Ishikawa (cell line): ENCODE measurements around the gene ZSWIM3.
A peak's percentile ranks its signal among the peaks of the same experiment; 100 is the strongest.

Source experiments
- CEBPB ChIP-seq: IDR thresholded peaks from 2 replicates; pipeline ENCODE4 v1.6.1; 2012
- CREB1 ChIP-seq: IDR thresholded peaks from 2 replicates; pipeline ENCODE4 v1.6.1; 2012; ENCODE audit warnings: low read depth
- EGR1 ChIP-seq: IDR thresholded peaks from 2 replicates; pipeline ENCODE4 v1.6.1; 2012
- EP300 ChIP-seq: IDR thresholded peaks from 2 replicates; pipeline ENCODE4 v1.6.1; 2012; ENCODE audit warnings: borderline replicate concordance
- FOXM1 ChIP-seq: IDR thresholded peaks from 2 replicates; pipeline ENCODE4 v1.6.1; 2012; ENCODE audit warnings: low read depth, borderline replicate concordance
- MAX ChIP-seq: IDR thresholded peaks from 2 replicates; pipeline ENCODE4 v1.6.1; 2012
- NFIC ChIP-seq: IDR thresholded peaks from 2 replicates; pipeline ENCODE4 v1.6.1; 2012
- RAD21 ChIP-seq: IDR thresholded peaks from 2 replicates; pipeline ENCODE4 v1.6.1; 2012; ENCODE audit warnings: low read depth
- REST ChIP-seq: IDR thresholded peaks from 2 replicates; pipeline ENCODE4 v1.6.1; 2012; ENCODE audit warnings: low read depth, mild to moderate bottlenecking
- TAF1 ChIP-seq: IDR thresholded peaks from 2 replicates; pipeline ENCODE4 v1.6.1; 2012; ENCODE audit warnings: low read depth, mild to moderate bottlenecking
- TCF12 ChIP-seq: IDR thresholded peaks from 2 replicates; pipeline ENCODE4 v1.6.1; 2012; ENCODE audit warnings: low read depth
- TEAD4 ChIP-seq: IDR thresholded peaks from 2 replicates; pipeline ENCODE4 v1.6.1; 2012
- USF1 ChIP-seq: IDR thresholded peaks from 2 replicates; pipeline ENCODE4 v1.6.1; 2012
- YY1 ChIP-seq: IDR thresholded peaks from 2 replicates; pipeline ENCODE4 v1.6.1; 2012; ENCODE audit warnings: low read depth
- ZBTB7A ChIP-seq: IDR thresholded peaks from 2 replicates; pipeline ENCODE4 v1.6.1; 2012; ENCODE audit warnings: low read depth

ZSWIM3 gene

GRCh38 chr20:45882469-45883099, 25.2 kb downstream of the ZSWIM3 start:
- no peak for TF ChIP-seq TEAD4
- peak; percentile 47; the same call in 1 of the 2 replicates for TF ChIP-seq REST

GRCh38 chr20:45883100-45883469, 25.7 kb downstream of the ZSWIM3 start:
- no peak for TF ChIP-seq EP300
- no peak for TF ChIP-seq MAX
- TF ChIP-seq ZBTB7A = no peak
- no peak for TF ChIP-seq RAD21

GRCh38 chr20:45886590-45887345, 29.4 kb downstream of the ZSWIM3 start:
- TF ChIP-seq TEAD4 (no peak), EGR1 (no peak), TCF12 (no peak), REST (no peak), FOXM1 (no peak), USF1 (no peak), CEBPB (no peak), EP300 (no peak), YY1 (no peak), ZBTB7A (no peak), CREB1 (no peak), NFIC (no peak), TAF1 (no peak), MAX (no peak), RAD21 (no peak)

- TF ChIP-seq ZBTB7A (no peak), FOXM1 (no peak), TAF1 (no peak), EP300 (no peak), RAD21 (no peak), CEBPB (no peak), REST (no peak), USF1 (no peak), NFIC (no peak), TCF12 (no peak), CREB1 (no peak), MAX (no peak), YY1 (no peak), TEAD4 (no peak), EGR1 (no peak)
These were observed 29.9 kb downstream of the ZSWIM3 start, which contains the start of gene SPATA25 for GRCh38 chr20:45887346-45887715. Gene SPATA25 (minus strand): TSS chr20:45887622. CDS start chr20:45887590, 32 bp downstream.
